Right renal cortex interstitium (tissue), 3 donors: ENCODE measurements around the gene HAVCR2. TPM values are rescaled to one million over a fixed set of nuclear protein-coding genes. Genes with fewer than 3 reads are reported as not detected.
"Not testable (repeated sequence)": the region's sequence is repeated elsewhere in the genome, so short reads cannot be mapped to it uniquely, and the experiment has no call there.

Experiments
- DNase-seq, 3 donors: peaks; one replicate each; pipeline ENCODE4 v3.0.0-alpha.2; 2013; ENCODE audit warnings: low read depth in 3 of 3, low spot score in 2 of 3
- polyA plus RNA-seq, 3 donors: library from polyadenylated mRNA; unstranded; fragments of 120-200 nt; gene quantifications; one replicate each; pipeline ENCODE4 v1.2.1, GENCODE V29; 2013; ENCODE audit not compliant: insufficient read length in 3 of 3

Gene HAVCR2
- polyA plus RNA-seq, 3 donors = 8.0 to 12.1 (median 10.5) TPM

DNA sequence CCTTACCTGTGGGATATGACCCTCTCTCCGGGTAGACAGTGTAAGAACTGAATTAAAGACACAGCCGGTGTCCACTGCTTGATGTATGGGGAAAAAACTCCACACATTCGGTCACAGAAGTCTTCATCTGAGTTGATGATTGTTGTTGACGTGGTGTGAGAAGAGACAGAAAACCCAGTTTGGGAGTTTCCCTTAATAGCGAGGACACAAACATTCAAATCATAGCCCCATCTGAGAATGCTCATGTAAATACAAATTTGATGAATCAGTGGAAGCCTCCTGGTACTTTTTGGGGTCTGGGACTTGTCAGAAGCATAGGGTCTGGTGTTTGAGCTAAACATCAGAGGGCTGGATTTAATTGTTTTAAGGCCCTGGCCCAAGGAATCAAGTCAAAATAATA, 60.9 kb downstream of the HAVCR2 start:
- no peak for DNase-seq

DNA sequence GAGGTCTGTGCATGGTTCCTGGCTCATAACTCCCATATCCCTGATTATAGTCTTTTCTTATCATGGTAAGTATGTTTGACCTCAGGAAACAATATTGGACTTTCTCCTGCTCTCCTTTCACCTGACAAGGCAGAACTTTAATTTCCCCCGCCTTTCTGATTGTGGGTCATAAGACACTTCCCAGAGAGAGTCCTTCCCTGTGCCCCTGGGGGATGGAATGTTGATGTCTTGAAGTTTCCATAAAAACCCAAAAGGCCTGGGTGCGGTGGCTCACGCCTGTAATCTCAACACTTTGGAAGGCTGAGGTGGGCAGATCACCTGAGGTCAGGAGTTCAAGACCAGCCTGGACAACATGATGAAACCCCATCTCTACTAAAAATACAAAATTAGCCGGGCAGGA, 61.8 kb downstream of the HAVCR2 start:
- DNase-seq = not testable (repeated sequence)

DNA sequence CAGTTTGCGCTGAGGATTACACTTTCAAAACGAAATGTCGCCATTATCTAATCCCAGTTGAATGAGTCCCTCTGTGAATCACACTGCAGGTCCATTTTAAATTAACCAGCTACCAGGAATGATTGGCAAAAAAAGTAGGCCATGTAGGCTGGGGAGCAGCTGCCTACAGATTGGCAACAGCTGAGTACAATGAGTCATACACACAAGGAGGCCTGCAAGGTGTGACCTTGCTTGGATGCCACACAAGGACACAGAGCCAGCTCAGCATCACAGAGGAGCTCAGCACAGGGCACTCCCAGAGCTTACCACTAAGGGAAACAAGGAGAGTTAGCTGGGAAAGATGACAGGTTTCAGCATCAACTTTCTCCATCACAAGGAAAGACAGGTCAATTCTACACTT, 62.8 kb downstream of the HAVCR2 start:
- no peak for DNase-seq

DNA sequence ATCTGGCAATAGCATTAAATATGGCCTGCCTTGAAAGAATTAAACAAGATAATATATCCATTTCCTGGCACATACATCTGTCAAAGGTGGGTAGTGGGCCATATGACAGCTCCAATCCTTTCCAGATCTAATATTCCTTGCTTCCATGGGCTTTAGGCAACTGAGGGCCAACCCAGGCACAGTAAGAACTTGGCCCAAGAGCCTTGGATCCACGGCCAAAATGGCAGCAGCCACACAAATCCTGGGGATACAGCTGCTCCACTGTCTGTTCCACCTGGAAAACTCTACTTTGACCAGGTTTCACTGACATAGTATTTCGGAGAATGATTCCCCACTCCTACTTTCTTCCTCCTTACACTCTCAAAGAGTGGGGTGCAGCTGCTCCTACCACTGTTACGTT, 63.2 kb downstream of the HAVCR2 start:
- no peak for DNase-seq

DNA sequence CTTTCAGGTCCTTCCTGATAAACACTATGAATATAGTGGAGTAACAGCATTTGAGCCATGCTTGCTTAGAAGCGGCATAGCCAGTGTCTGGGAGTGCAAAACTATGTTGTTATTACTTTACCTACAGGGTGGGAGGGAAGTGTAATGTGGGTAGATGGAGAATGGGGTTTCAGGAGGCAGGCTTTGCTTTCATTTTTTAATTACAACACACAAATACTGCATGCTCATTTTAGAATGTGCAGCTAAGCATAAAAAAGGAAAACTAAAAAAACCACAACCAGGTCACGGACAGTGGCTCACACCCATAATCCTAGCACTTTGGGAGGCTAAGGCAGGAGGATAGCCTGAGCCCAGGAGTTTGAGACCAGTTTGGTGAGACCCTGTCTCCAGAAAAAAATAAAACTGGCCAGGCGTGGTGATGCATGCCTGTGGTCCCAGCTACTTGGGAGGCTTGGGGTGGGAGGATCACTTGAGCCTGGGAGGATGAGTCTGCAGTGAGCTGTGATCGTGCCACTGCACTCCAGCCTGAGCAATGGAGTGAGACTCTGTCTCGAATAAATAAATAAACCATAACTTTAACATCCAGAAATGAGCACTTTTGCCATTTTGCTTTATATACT, 70.2 kb downstream of the HAVCR2 start:
- no peak for DNase-seq

Other genes starting within 250 kb of the HAVCR2 start
- gene TIMD4, start 145.8 kb downstream of the HAVCR2 start, polyA plus RNA-seq = under 1 TPM; 0.36 to 0.42 (median 0.41) TPM
- gene HAVCR1, start 49.9 kb downstream of the HAVCR2 start, polyA plus RNA-seq = 1 to 10 TPM; 2.3 to 4.2 (median 2.8) TPM
- gene MED7, start 33.8 kb upstream of the HAVCR2 start, polyA plus RNA-seq = 10 to 100 TPM; 21.3 to 23.1 (median 21.6) TPM
- not detected for gene GARIN3, start 57.2 kb upstream of the HAVCR2 start, polyA plus RNA-seq
- under 1 TPM; 0.28 to 0.52 (median 0.40) TPM for gene ITK, start 71.8 kb upstream of the HAVCR2 start, polyA plus RNA-seq
- gene CYFIP2, start 157.1 kb upstream of the HAVCR2 start, polyA plus RNA-seq = 100 to 1,000 TPM; 114 to 135 (median 126) TPM